Measurements from ENCODE around the gene PIK3R6.

Gene PIK3R6

GRCh38 chr17:8776881-8777280, 90.6 kb downstream of the PIK3R6 start:
- H3K27me3 ChIP-seq (ENCODE audit: control insufficient read depth in 2 of 2, insufficient read depth in 2 of 2, low read length in 2 of 2) = no peaks in the 10 kb centered on the region
- H3K36me3 ChIP-seq (ENCODE audit: control insufficient read depth in 2 of 2, insufficient read depth in 2 of 2, low read length in 2 of 2) = no peaks in the 10 kb centered on the region
- no peak overlapping the region for H3K27ac ChIP-seq (ENCODE audit: low read depth in 2 of 2, low read length in 2 of 2)
- H3K9ac ChIP-seq (ENCODE audit: low read depth in 1 of 2, low read length in 2 of 2) = no peak overlapping the region
- no peaks in the 10 kb centered on the region for H3K4me1 ChIP-seq (ENCODE audit: control insufficient read depth in 2 of 2, insufficient read depth in 2 of 2, low read length in 2 of 2)
- no peak overlapping the region for H3K4me3 ChIP-seq (ENCODE audit: low read length in 2 of 2)
- no peaks in the 10 kb centered on the region for H3K9me3 ChIP-seq (ENCODE audit: control insufficient read depth in 2 of 2, low read length in 2 of 2)

- Histone ChIP-seq H3K36me3 (ENCODE audit: control insufficient read depth in 2 of 2, insufficient read depth in 2 of 2, low read length in 2 of 2) (no peaks in the 10 kb centered on the region), H3K4me1 (ENCODE audit: control insufficient read depth in 2 of 2, insufficient read depth in 2 of 2, low read length in 2 of 2) (no peaks in the 10 kb centered on the region), H3K27ac (ENCODE audit: low read depth in 2 of 2, low read length in 2 of 2) (no peak overlapping the region)
Measured at GRCh38 chr17:8776248-8776647, 91.2 kb downstream of the PIK3R6 start.

GRCh38 chr17:8766731-8767130, 100.7 kb downstream of the PIK3R6 start:
- H3K4me3 ChIP-seq (ENCODE audit: low read length in 2 of 2) = no peak overlapping the region
- no peaks in the 10 kb centered on the region for H3K36me3 ChIP-seq (ENCODE audit: control insufficient read depth in 2 of 2, insufficient read depth in 2 of 2, low read length in 2 of 2)
- no peak overlapping the region for H3K9ac ChIP-seq (ENCODE audit: low read depth in 1 of 2, low read length in 2 of 2)

More at GRCh38 chr17:8776248-8776647, 91.2 kb downstream of the PIK3R6 start:
- H3K27me3 ChIP-seq (ENCODE audit: control insufficient read depth in 2 of 2, insufficient read depth in 2 of 2, low read length in 2 of 2) = no peaks in the 10 kb centered on the region
- no peak overlapping the region for H3K9ac ChIP-seq (ENCODE audit: low read depth in 1 of 2, low read length in 2 of 2)
- H3K4me3 ChIP-seq (ENCODE audit: low read length in 2 of 2) = no peak overlapping the region
- no peaks in the 10 kb centered on the region for H3K9me3 ChIP-seq (ENCODE audit: control insufficient read depth in 2 of 2, low read length in 2 of 2)

GRCh38 chr17:8762012-8762411, 105.5 kb downstream of the PIK3R6 start:
- Histone ChIP-seq H3K36me3 (ENCODE audit: control insufficient read depth in 2 of 2, insufficient read depth in 2 of 2, low read length in 2 of 2) (no peaks in the 10 kb centered on the region), H3K9me3 (ENCODE audit: control insufficient read depth in 2 of 2, low read length in 2 of 2) (no peaks in the 10 kb centered on the region), H3K4me3 (ENCODE audit: low read length in 2 of 2) (no peak overlapping the region), H3K9ac (ENCODE audit: low read depth in 1 of 2, low read length in 2 of 2) (no peak overlapping the region), H3K4me1 (ENCODE audit: control insufficient read depth in 2 of 2, insufficient read depth in 2 of 2, low read length in 2 of 2) (no peaks in the 10 kb centered on the region), H3K27ac (ENCODE audit: low read depth in 2 of 2, low read length in 2 of 2) (no peak overlapping the region), H3K27me3 (ENCODE audit: control insufficient read depth in 2 of 2, insufficient read depth in 2 of 2, low read length in 2 of 2) (no peaks in the 10 kb centered on the region)

More at GRCh38 chr17:8766731-8767130, 100.7 kb downstream of the PIK3R6 start:
- H3K4me1 ChIP-seq (ENCODE audit: control insufficient read depth in 2 of 2, insufficient read depth in 2 of 2, low read length in 2 of 2) = no peaks in the 10 kb centered on the region
- H3K9me3 ChIP-seq (ENCODE audit: control insufficient read depth in 2 of 2, low read length in 2 of 2) = no peaks in the 10 kb centered on the region
- H3K27me3 ChIP-seq (ENCODE audit: control insufficient read depth in 2 of 2, insufficient read depth in 2 of 2, low read length in 2 of 2) = no peaks in the 10 kb centered on the region
- H3K27ac ChIP-seq (ENCODE audit: low read depth in 2 of 2, low read length in 2 of 2) = no peak overlapping the region

- H3K4me3 ChIP-seq (ENCODE audit: low read length in 2 of 2) = no peak within 1 kb of the TSS
- H3K36me3 ChIP-seq (ENCODE audit: control insufficient read depth in 2 of 2, insufficient read depth in 2 of 2, low read length in 2 of 2) = no peaks in the 10 kb centered on the region
- H3K27ac ChIP-seq (ENCODE audit: low read depth in 2 of 2, low read length in 2 of 2) = no peak within 1 kb of the TSS
- H3K27me3 ChIP-seq (ENCODE audit: control insufficient read depth in 2 of 2, insufficient read depth in 2 of 2, low read length in 2 of 2) = no peaks in the 10 kb centered on the region
- H3K4me1 ChIP-seq (ENCODE audit: control insufficient read depth in 2 of 2, insufficient read depth in 2 of 2, low read length in 2 of 2) = no peaks in the 10 kb centered on the region
- H3K9ac ChIP-seq (ENCODE audit: low read depth in 1 of 2, low read length in 2 of 2) = no peak within 1 kb of the TSS
- H3K9me3 ChIP-seq (ENCODE audit: control insufficient read depth in 2 of 2, low read length in 2 of 2) = no peaks in the 10 kb centered on the region
Measured at GRCh38 chr17:8758137-8758596, 109.3 kb downstream of the PIK3R6 start, which contains the start of gene SPDYE4. TSS of gene SPDYE4 (minus strand) at chr17:8758546. CDS start at chr17:8758382, 164 bp downstream.

- H3K4me3 ChIP-seq (ENCODE audit: low read length in 2 of 2) = no peak overlapping the region
- H3K4me1 ChIP-seq (ENCODE audit: control insufficient read depth in 2 of 2, insufficient read depth in 2 of 2, low read length in 2 of 2) = no peaks in the 10 kb centered on the region
- H3K27ac ChIP-seq (ENCODE audit: low read depth in 2 of 2, low read length in 2 of 2) = no peak overlapping the region
- no peaks in the 10 kb centered on the region for H3K9me3 ChIP-seq (ENCODE audit: control insufficient read depth in 2 of 2, low read length in 2 of 2)
- H3K36me3 ChIP-seq (ENCODE audit: control insufficient read depth in 2 of 2, insufficient read depth in 2 of 2, low read length in 2 of 2) = no peaks in the 10 kb centered on the region
- H3K9ac ChIP-seq (ENCODE audit: low read depth in 1 of 2, low read length in 2 of 2) = no peak overlapping the region
- no peaks in the 10 kb centered on the region for H3K27me3 ChIP-seq (ENCODE audit: control insufficient read depth in 2 of 2, insufficient read depth in 2 of 2, low read length in 2 of 2)
Measured at GRCh38 chr17:8757189-8757588, 110.3 kb downstream of the PIK3R6 start.

- H3K4me1 ChIP-seq (ENCODE audit: control insufficient read depth in 2 of 2, insufficient read depth in 2 of 2, low read length in 2 of 2) = no peaks in the 10 kb centered on the region
- no peaks in the 10 kb centered on the region for H3K9me3 ChIP-seq (ENCODE audit: control insufficient read depth in 2 of 2, low read length in 2 of 2)
- H3K27me3 ChIP-seq (ENCODE audit: control insufficient read depth in 2 of 2, insufficient read depth in 2 of 2, low read length in 2 of 2) = no peaks in the 10 kb centered on the region
- no peak overlapping the region for H3K9ac ChIP-seq (ENCODE audit: low read depth in 1 of 2, low read length in 2 of 2)
- no peaks in the 10 kb centered on the region for H3K36me3 ChIP-seq (ENCODE audit: control insufficient read depth in 2 of 2, insufficient read depth in 2 of 2, low read length in 2 of 2)
- no peak overlapping the region for H3K27ac ChIP-seq (ENCODE audit: low read depth in 2 of 2, low read length in 2 of 2)
- H3K4me3 ChIP-seq (ENCODE audit: low read length in 2 of 2) = no peak overlapping the region
Measured at GRCh38 chr17:8755590-8756255, 111.8 kb downstream of the PIK3R6 start.

GRCh38 chr17:8754890-8755289, 112.6 kb downstream of the PIK3R6 start:
- no peak overlapping the region for H3K9ac ChIP-seq (ENCODE audit: low read depth in 1 of 2, low read length in 2 of 2)
- H3K4me3 ChIP-seq (ENCODE audit: low read length in 2 of 2) = no peak overlapping the region
- H3K4me1 ChIP-seq (ENCODE audit: control insufficient read depth in 2 of 2, insufficient read depth in 2 of 2, low read length in 2 of 2) = no peaks in the 10 kb centered on the region
- H3K27ac ChIP-seq (ENCODE audit: low read depth in 2 of 2, low read length in 2 of 2) = no peak overlapping the region
- H3K36me3 ChIP-seq (ENCODE audit: control insufficient read depth in 2 of 2, insufficient read depth in 2 of 2, low read length in 2 of 2) = no peaks in the 10 kb centered on the region
- no peaks in the 10 kb centered on the region for H3K27me3 ChIP-seq (ENCODE audit: control insufficient read depth in 2 of 2, insufficient read depth in 2 of 2, low read length in 2 of 2)
- no peaks in the 10 kb centered on the region for H3K9me3 ChIP-seq (ENCODE audit: control insufficient read depth in 2 of 2, low read length in 2 of 2)

GRCh38 chr17:8753976-8754440, 113.5 kb downstream of the PIK3R6 start:
- Histone ChIP-seq H3K4me3 (ENCODE audit: low read length in 2 of 2) (no peak overlapping the region), H3K27me3 (ENCODE audit: control insufficient read depth in 2 of 2, insufficient read depth in 2 of 2, low read length in 2 of 2) (no peaks in the 10 kb centered on the region), H3K36me3 (ENCODE audit: control insufficient read depth in 2 of 2, insufficient read depth in 2 of 2, low read length in 2 of 2) (no peaks in the 10 kb centered on the region)

GRCh38 chr17:8753136-8753975, 114.1 kb downstream of the PIK3R6 start:
- no peak overlapping the region for H3K4me3 ChIP-seq (ENCODE audit: low read length in 2 of 2)
- no peak overlapping the region for H3K9ac ChIP-seq (ENCODE audit: low read depth in 1 of 2, low read length in 2 of 2)
- no peaks in the 10 kb centered on the region for H3K9me3 ChIP-seq (ENCODE audit: control insufficient read depth in 2 of 2, low read length in 2 of 2)
- H3K27ac ChIP-seq (ENCODE audit: low read depth in 2 of 2, low read length in 2 of 2) = no peak overlapping the region
- no peaks in the 10 kb centered on the region for H3K36me3 ChIP-seq (ENCODE audit: control insufficient read depth in 2 of 2, insufficient read depth in 2 of 2, low read length in 2 of 2)
- H3K27me3 ChIP-seq (ENCODE audit: control insufficient read depth in 2 of 2, insufficient read depth in 2 of 2, low read length in 2 of 2) = no peaks in the 10 kb centered on the region
- no peaks in the 10 kb centered on the region for H3K4me1 ChIP-seq (ENCODE audit: control insufficient read depth in 2 of 2, insufficient read depth in 2 of 2, low read length in 2 of 2)

More at GRCh38 chr17:8753976-8754440, 113.5 kb downstream of the PIK3R6 start:
- Histone ChIP-seq H3K27ac (ENCODE audit: low read depth in 2 of 2, low read length in 2 of 2) (no peak overlapping the region), H3K4me1 (ENCODE audit: control insufficient read depth in 2 of 2, insufficient read depth in 2 of 2, low read length in 2 of 2) (no peaks in the 10 kb centered on the region), H3K9ac (ENCODE audit: low read depth in 1 of 2, low read length in 2 of 2) (no peak overlapping the region), H3K9me3 (ENCODE audit: control insufficient read depth in 2 of 2, low read length in 2 of 2) (no peaks in the 10 kb centered on the region)
